ENCODE data around the gene HSF2. TPM values are rescaled to one million over a fixed set of nuclear protein-coding genes. Genes with fewer than 3 reads are reported as not detected.

The HSF2 gene
- total RNA-seq, 2 donors from 2014 or later, result 17.7 to 34.6 TPM

DNA sequence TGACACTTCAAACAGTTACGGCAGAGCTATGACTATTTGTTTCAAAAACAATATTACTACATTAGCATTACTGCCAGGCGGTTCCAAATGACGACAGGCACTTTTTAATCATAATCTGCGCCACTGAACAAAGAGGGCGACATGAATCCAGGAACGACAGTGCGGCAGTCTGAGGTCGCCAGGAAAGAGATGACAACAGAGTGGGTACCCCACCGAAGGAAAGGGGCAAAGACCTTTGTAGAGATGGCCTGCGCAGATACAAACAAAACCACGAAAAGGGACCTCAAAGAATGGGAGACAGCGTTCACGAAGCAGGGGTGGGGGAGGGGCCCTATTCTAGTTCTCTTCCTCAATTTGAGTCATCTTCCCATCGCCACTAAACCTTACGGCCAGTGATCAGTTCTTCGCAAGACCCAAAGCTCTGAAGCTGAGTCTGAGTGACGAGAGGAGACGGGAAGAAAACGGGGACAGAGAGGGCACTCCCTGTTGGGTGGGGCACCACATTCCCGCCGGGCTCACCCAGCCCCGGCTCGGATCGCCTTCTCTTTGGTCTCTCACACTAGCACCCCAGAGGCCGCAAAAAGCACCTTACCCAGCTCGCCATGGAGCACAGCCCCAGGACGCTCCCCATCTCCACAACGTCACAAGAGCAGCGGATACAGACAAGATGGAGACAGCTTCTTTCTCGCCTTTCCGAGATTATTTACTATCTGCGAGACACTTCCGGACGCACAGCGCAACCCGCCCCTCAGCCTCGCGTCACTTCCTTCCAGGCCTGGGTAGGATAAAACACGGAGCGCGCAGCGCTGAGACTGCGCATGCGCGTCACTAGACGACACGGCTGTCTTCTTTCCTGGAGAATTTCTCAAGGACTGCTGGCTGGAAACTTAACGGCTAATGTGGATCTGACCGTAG is 71.9 kb downstream of the HSF2 start, which contains the start of gene SERINC1:
SERINC1 (minus strand) TSS at position 701 of the 915 bp plus-strand sequence; CDS start at position 631, 70 bp downstream.
- DNase-seq (ENCODE audit: low spot score in 2 of 2) (peak; percentile 80 to 91), ATAC-seq (peak; percentile 98)
- H3K9me3 Mint-ChIP-seq, result no peaks in the 10 kb centered on the region
- H3K36me3 Mint-ChIP-seq, result peaks cover 11 to 27% of the 10 kb centered on the region in 2 donors
- H3K27ac Mint-ChIP-seq, result peak within 1 kb of the TSS; percentile 97 to 100

DNA sequence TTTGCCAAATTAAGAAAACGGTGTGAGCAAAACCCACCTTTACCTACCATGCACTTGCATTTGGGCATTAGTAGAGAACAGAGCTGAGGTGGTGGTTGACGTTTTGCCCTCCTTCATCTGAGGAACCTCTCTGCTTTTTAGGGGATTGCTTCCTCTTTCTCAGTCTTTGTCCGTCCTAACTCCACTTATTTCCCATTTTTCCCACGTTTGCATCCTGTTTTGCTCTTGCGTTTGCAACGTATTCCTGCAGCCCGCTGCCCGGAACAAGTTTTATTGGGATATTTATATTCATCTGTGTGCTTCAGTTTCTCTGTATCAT is 72.5 kb downstream of the HSF2 start:
- Mint-ChIP-seq H3K27ac (peak overlapping the region; percentile 97 to 100), H3K36me3 (peaks cover 11 to 23% of the 10 kb centered on the region in 2 donors), H3K9me3 (no peaks in the 10 kb centered on the region)
- DNase-seq (ENCODE audit: low spot score in 2 of 2), result no peak
- peak; percentile 35 to 41 for ATAC-seq

GRCh38 chr6:122476131-122476530 is 76.7 kb downstream of the HSF2 start:
- DNase-seq (ENCODE audit: low spot score in 2 of 2), result no peak
- no peak for ATAC-seq

GRCh38 chr6:122482750-122483080 is 83.3 kb downstream of the HSF2 start:
- ATAC-seq (no peak), DNase-seq (ENCODE audit: low spot score in 2 of 2) (no peak)
- Mint-ChIP-seq H3K9me3 (no peaks in the 10 kb centered on the region), H3K36me3 (no peaks in the 10 kb centered on the region), H3K27ac (no peak overlapping the region)

More at GRCh38 chr6:122476131-122476530, 76.7 kb downstream of the HSF2 start:
- Mint-ChIP-seq H3K27ac (no peak overlapping the region), H3K9me3 (no peaks in the 10 kb centered on the region), H3K36me3 (peaks cover 8% of the 10 kb centered on the region in 2 donors)

Other genes starting within 250 kb of the HSF2 start
- gene SERINC1, start 72.2 kb downstream of the HSF2 start, total RNA-seq, result 10 to 100 TPM; 41.0 to 51.5 TPM
- 1 to 10 TPM; 1.0 to 1.1 TPM for gene PKIB, start 210.8 kb downstream of the HSF2 start, total RNA-seq